Measurements from ENCODE around the gene PDE6A. TPM values are rescaled to one million over a fixed set of nuclear protein-coding genes. Genes with fewer than 3 reads are reported as not detected.

The PDE6A gene
- total RNA-seq, 1 donor from 2014 or later = not detected

DNA sequence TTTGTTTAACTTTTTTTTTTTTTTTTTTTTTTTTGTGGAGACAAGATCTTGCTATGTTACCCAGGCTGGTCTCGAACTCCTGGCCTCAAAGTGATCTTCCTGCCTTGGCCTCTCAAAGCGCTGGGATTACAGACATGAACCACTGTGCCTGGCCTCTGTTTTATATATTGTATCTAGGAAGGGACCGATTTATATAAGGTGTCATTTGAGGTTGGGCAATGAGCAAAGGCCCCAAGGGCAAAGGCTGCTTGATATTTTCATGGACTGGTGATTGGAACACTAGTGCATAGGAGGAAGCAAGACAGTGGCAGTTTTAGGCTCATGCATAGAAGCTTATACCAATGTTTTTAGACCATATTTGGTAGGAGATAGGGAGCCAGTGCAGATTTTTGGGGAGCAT is 19.1 kb upstream of the PDE6A start:
- Histone ChIP-seq H3K4me3 (ENCODE audit: low read length in 3 of 3) (no peak overlapping the region), H3K4me1 (ENCODE audit: control insufficient read depth in 3 of 3, insufficient read depth in 3 of 3, low read length in 3 of 3) (peaks cover 12 to 13% (median 13%) of the 10 kb centered on the region in 3 donors), H3K36me3 (ENCODE audit: control insufficient read depth in 3 of 3, insufficient read depth in 3 of 3, low read length in 3 of 3) (no peaks in the 10 kb centered on the region), H3K9me3 (ENCODE audit: control insufficient read depth in 3 of 3, low read length in 3 of 3) (no peaks in the 10 kb centered on the region), H3K27ac (ENCODE audit: low read depth, low read length) (no peak overlapping the region), H3K9ac (ENCODE audit: low read depth in 1 of 3, low read length in 3 of 3) (no peak overlapping the region), H3K27me3 (ENCODE audit: control insufficient read depth in 3 of 3, insufficient read depth in 3 of 3, low read length in 3 of 3) (no peaks in the 10 kb centered on the region)

DNA sequence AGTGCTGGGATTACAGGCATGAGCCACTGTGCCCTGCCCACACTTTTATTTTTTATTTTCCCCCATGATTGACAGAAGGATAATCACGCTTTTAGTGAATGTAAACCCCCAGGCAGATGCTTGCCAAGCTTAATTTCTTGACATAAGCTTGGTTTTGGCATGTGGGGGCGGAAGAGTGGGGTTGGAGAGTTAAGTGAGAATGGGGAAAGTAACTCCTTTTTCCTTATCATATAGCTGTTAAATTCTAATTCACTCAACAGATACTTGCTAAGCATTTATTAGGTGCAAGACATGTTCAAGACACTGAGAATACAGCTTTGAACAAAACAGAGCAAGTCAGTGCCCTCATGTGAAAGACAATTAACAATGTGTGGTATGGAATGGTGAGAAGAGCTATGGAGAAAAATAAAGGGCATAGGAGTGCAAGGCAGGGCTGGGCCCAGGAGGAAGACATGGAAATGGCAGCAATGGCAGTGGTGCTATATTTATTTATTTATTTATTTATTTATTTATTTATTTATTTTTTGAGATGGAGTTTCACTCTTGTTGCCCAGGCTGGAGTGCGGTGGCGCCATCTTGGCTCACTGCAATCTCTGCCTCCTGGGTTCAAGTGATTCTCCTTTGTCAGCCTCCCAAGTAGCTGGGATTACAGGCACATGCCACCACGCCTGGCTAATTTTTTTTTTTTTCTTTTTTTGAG is 18.2 kb upstream of the PDE6A start:
- H3K4me3 ChIP-seq (ENCODE audit: low read length in 3 of 3) = no peak overlapping the region
- no peak overlapping the region for H3K9ac ChIP-seq (ENCODE audit: low read depth in 1 of 3, low read length in 3 of 3)
- H3K36me3 ChIP-seq (ENCODE audit: control insufficient read depth in 3 of 3, insufficient read depth in 3 of 3, low read length in 3 of 3) = no peaks in the 10 kb centered on the region
- H3K27ac ChIP-seq (ENCODE audit: low read depth, low read length) = no peak overlapping the region
- H3K9me3 ChIP-seq (ENCODE audit: control insufficient read depth in 3 of 3, low read length in 3 of 3) = no peaks in the 10 kb centered on the region
- peaks cover 12 to 13% (median 13%) of the 10 kb centered on the region in 3 donors for H3K4me1 ChIP-seq (ENCODE audit: control insufficient read depth in 3 of 3, insufficient read depth in 3 of 3, low read length in 3 of 3)
- H3K27me3 ChIP-seq (ENCODE audit: control insufficient read depth in 3 of 3, insufficient read depth in 3 of 3, low read length in 3 of 3) = no peaks in the 10 kb centered on the region

DNA sequence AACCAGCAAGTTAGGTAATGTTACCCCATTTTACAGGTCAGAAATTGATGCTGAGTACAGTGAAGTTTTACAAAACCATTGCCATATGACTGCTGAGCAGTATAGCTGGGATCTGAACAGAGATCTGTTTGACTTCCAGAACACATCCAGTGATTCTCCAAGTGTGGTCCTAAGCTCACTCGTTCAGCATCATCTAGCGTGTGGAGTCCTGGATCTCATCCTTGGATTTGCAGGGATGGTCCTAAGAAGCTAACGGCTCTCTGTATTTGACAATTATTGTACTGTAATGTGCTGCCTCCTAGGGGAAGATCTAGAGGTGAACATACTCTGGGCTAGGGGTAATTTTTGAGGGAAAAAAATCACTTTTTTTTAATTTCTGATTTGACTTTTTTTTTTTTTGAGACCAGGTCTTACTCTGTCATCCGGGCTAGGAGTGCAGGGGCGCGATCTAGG is 17.4 kb upstream of the PDE6A start:
- H3K4me3 ChIP-seq (ENCODE audit: low read length in 3 of 3) = no peak overlapping the region
- peaks cover 12 to 13% (median 13%) of the 10 kb centered on the region in 3 donors for H3K4me1 ChIP-seq (ENCODE audit: control insufficient read depth in 3 of 3, insufficient read depth in 3 of 3, low read length in 3 of 3)
- H3K27me3 ChIP-seq (ENCODE audit: control insufficient read depth in 3 of 3, insufficient read depth in 3 of 3, low read length in 3 of 3) = no peaks in the 10 kb centered on the region
- H3K36me3 ChIP-seq (ENCODE audit: control insufficient read depth in 3 of 3, insufficient read depth in 3 of 3, low read length in 3 of 3) = no peaks in the 10 kb centered on the region
- no peak overlapping the region for H3K27ac ChIP-seq (ENCODE audit: low read depth, low read length)
- H3K9ac ChIP-seq (ENCODE audit: low read depth in 1 of 3, low read length in 3 of 3) = no peak overlapping the region
- no peaks in the 10 kb centered on the region for H3K9me3 ChIP-seq (ENCODE audit: control insufficient read depth in 3 of 3, low read length in 3 of 3)

DNA sequence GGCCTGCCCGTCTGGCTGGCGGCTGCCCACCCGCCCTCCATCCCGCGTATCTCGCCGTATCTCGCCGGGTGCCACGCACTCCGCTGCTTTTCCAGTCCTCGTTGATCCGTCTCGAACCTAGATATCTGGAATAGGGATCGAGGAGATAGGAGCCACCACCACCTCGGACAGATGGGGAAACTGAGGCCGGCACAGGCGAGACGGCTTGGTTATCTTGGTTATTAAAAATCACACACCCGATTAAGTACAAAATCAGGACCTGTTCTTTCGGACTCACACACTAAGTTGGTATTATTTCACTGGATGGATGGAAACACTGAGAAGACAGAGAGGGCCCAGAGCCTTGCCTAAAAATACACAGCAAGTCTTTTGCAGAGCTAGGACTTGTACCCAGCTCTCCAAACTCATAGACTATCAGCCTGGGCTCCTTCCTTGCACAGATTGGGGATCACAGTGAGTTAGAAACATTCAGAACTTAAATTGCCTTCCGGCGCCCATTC is 16.6 kb upstream of the PDE6A start:
- no peaks in the 10 kb centered on the region for H3K36me3 ChIP-seq (ENCODE audit: control insufficient read depth in 3 of 3, insufficient read depth in 3 of 3, low read length in 3 of 3)
- H3K4me3 ChIP-seq (ENCODE audit: low read length in 3 of 3) = peak overlapping the region; percentile 75 to 83 (median 76)
- H3K27ac ChIP-seq (ENCODE audit: low read depth, low read length) = peak overlapping the region; percentile 88
- peaks cover 12 to 13% (median 13%) of the 10 kb centered on the region in 3 donors for H3K4me1 ChIP-seq (ENCODE audit: control insufficient read depth in 3 of 3, insufficient read depth in 3 of 3, low read length in 3 of 3)
- H3K9ac ChIP-seq (ENCODE audit: low read depth in 1 of 3, low read length in 3 of 3) = peak overlapping the region; percentile 70 to 84 (median 79)
- no peaks in the 10 kb centered on the region for H3K9me3 ChIP-seq (ENCODE audit: control insufficient read depth in 3 of 3, low read length in 3 of 3)
- no peaks in the 10 kb centered on the region for H3K27me3 ChIP-seq (ENCODE audit: control insufficient read depth in 3 of 3, insufficient read depth in 3 of 3, low read length in 3 of 3)

DNA sequence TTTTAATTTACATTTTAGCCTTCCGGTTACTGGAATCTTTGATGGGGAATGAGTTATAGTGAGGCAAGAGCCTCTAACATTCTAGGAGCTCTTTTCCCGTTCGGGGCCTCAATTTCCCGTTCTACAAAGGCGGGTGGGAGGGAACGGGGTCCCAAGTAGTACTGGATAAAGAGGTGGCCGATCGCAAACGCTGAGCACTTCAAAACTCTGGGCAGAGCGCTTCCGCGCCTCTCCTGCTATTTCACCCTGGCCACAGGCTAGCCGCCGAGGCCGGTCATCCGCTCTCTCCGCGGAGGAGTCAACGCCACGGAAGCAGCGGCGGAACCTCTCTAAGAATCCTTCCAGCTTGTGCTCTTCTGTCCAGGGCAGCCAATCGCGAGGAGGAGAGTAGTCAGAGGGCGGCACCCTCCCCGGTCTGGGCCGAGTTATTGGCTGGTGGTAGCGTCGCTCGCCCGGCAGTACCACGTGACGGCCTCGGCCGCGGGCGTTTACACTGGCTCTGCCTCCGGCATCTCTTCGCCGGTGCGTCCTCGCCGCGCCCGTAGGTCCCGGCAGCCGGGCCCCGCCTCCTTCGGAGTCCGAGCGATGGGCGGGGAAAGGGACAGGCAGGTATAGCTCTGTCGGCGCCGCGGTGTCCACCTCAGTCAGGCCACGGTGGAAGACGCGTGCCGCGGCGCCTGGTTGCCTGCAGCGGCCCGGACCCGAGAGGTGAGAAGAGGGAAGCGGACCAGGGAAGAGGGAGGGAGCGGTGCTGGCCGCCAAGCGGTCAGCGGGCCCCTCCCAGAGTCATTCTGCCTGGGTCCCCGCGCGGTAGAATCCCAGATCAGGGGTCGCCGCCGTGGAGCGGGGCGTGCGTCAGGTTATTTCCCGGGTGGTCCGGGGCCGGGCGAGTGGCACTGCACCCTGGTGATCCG is 15.9 kb upstream of the PDE6A start, which contains the start of gene SLC26A2:
SLC26A2 (plus strand) TSS at position 487 of the 914 bp plus-strand sequence. CDS start 16,895 bp downstream, outside the sequence.
- H3K4me3 ChIP-seq (ENCODE audit: low read length in 3 of 3) = peak within 1 kb of the TSS; percentile 75 to 83 (median 76)
- H3K9me3 ChIP-seq (ENCODE audit: control insufficient read depth in 3 of 3, low read length in 3 of 3) = no peaks in the 10 kb centered on the region
- H3K27ac ChIP-seq (ENCODE audit: low read depth, low read length) = peak within 1 kb of the TSS; percentile 88
- H3K36me3 ChIP-seq (ENCODE audit: control insufficient read depth in 3 of 3, insufficient read depth in 3 of 3, low read length in 3 of 3) = no peaks in the 10 kb centered on the region
- peak within 1 kb of the TSS; percentile 70 to 92 (median 84) for H3K9ac ChIP-seq (ENCODE audit: low read depth in 1 of 3, low read length in 3 of 3)
- H3K27me3 ChIP-seq (ENCODE audit: control insufficient read depth in 3 of 3, insufficient read depth in 3 of 3, low read length in 3 of 3) = no peaks in the 10 kb centered on the region
- peaks cover 12 to 13% (median 13%) of the 10 kb centered on the region in 3 donors for H3K4me1 ChIP-seq (ENCODE audit: control insufficient read depth in 3 of 3, insufficient read depth in 3 of 3, low read length in 3 of 3)

DNA sequence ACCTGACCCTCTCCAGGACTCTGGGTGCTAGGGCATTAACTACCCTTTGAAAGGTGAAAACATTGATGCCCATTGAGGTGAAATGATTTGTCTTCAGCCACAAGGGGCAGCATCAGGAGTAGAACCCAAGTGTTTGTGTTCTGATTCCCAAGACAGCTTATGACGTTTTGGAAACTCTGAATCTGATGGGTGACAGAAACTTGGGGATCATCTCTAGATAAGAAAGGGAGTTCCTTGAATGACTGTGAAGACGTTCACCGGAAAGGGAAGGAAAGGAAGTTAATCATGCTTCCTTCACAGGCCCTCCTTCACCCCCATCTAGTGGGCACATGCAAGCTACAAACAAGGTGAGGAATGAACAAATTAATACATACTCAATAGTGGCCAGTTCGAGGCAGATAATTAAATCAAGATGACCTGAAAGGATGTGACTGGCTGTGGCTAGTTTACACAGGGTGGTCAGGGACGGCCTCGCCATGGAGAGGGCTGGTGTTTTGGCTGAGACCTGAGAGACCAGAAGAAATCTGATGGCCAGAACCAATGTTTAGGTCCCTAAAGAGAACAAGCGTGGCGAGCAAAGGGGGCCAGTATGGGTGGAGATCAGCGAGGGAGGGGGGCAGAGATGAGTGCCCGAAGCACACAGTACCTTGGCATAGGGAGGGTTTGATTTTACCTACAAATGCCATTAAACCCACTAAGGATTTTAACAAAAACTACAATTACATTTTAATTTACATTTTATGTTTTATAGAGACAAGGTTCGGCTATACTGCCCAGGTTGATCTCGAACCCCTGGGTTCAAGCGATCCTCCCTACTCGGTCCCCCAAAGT is 15.0 kb upstream of the PDE6A start:
- peak overlapping the region; percentile 88 for H3K27ac ChIP-seq (ENCODE audit: low read depth, low read length)
- peak overlapping the region; percentile 75 to 83 (median 76) for H3K4me3 ChIP-seq (ENCODE audit: low read length in 3 of 3)
- H3K36me3 ChIP-seq (ENCODE audit: control insufficient read depth in 3 of 3, insufficient read depth in 3 of 3, low read length in 3 of 3) = no peaks in the 10 kb centered on the region
- H3K9ac ChIP-seq (ENCODE audit: low read depth in 1 of 3, low read length in 3 of 3) = peak overlapping the region; percentile 69 to 92 (median 83)
- H3K27me3 ChIP-seq (ENCODE audit: control insufficient read depth in 3 of 3, insufficient read depth in 3 of 3, low read length in 3 of 3) = no peaks in the 10 kb centered on the region
- H3K4me1 ChIP-seq (ENCODE audit: control insufficient read depth in 3 of 3, insufficient read depth in 3 of 3, low read length in 3 of 3) = peaks cover 12 to 13% (median 13%) of the 10 kb centered on the region in 3 donors
- no peaks in the 10 kb centered on the region for H3K9me3 ChIP-seq (ENCODE audit: control insufficient read depth in 3 of 3, low read length in 3 of 3)

DNA sequence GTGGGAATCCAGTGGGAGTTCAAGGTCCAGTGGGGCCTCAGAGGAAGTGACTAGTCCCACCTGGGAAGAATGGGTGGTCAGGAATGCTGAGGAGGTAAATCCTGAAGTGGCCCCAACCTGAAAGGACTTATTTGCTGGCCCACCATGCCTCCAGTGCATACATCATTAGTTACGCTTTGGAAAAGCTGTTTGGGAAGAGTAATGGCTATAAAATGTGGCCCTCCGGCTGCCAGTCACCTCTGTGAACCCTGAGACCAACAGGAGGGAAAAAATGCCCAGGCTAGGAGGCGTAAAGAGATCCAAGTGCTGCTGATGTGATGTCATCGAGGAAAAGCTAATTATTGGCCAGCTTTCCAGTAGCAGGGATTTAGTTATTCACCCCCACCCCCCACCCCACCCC is 13.3 kb upstream of the PDE6A start:
- no peaks in the 10 kb centered on the region for H3K9me3 ChIP-seq (ENCODE audit: control insufficient read depth in 3 of 3, low read length in 3 of 3)
- H3K4me3 ChIP-seq (ENCODE audit: low read length in 3 of 3) = no peak overlapping the region
- no peak overlapping the region for H3K27ac ChIP-seq (ENCODE audit: low read depth, low read length)
- H3K27me3 ChIP-seq (ENCODE audit: control insufficient read depth in 3 of 3, insufficient read depth in 3 of 3, low read length in 3 of 3) = no peaks in the 10 kb centered on the region
- H3K9ac ChIP-seq (ENCODE audit: low read depth in 1 of 3, low read length in 3 of 3) = no peak overlapping the region
- no peaks in the 10 kb centered on the region for H3K36me3 ChIP-seq (ENCODE audit: control insufficient read depth in 3 of 3, insufficient read depth in 3 of 3, low read length in 3 of 3)
- peaks cover 12 to 13% (median 13%) of the 10 kb centered on the region in 3 donors for H3K4me1 ChIP-seq (ENCODE audit: control insufficient read depth in 3 of 3, insufficient read depth in 3 of 3, low read length in 3 of 3)

DNA sequence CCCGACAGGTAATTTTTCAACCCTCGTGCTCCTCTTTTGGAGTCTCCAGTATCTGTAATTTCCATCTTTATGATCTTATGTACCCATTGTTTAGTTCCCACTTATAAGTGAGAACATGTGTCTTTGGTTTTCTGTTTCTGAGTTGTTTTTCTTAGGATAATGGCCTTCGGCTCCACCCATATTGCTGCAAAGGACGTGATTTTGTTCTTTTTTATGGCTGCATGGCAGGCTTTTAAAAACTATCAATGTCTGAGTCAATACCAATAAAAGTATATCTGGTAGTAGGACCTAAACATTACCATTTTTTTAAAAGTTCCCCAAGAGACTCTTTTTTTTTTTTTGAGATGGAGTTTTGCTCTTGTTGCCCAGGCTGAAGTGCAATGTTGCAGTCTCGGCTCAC is 12.1 kb upstream of the PDE6A start:
- no peak overlapping the region for H3K9ac ChIP-seq (ENCODE audit: low read depth in 1 of 3, low read length in 3 of 3)
- H3K4me1 ChIP-seq (ENCODE audit: control insufficient read depth in 3 of 3, insufficient read depth in 3 of 3, low read length in 3 of 3) = peaks cover 12 to 13% (median 13%) of the 10 kb centered on the region in 3 donors
- H3K27me3 ChIP-seq (ENCODE audit: control insufficient read depth in 3 of 3, insufficient read depth in 3 of 3, low read length in 3 of 3) = no peaks in the 10 kb centered on the region
- no peak overlapping the region for H3K27ac ChIP-seq (ENCODE audit: low read depth, low read length)
- H3K4me3 ChIP-seq (ENCODE audit: low read length in 3 of 3) = no peak overlapping the region
- no peaks in the 10 kb centered on the region for H3K9me3 ChIP-seq (ENCODE audit: control insufficient read depth in 3 of 3, low read length in 3 of 3)
- H3K36me3 ChIP-seq (ENCODE audit: control insufficient read depth in 3 of 3, insufficient read depth in 3 of 3, low read length in 3 of 3) = no peaks in the 10 kb centered on the region

DNA sequence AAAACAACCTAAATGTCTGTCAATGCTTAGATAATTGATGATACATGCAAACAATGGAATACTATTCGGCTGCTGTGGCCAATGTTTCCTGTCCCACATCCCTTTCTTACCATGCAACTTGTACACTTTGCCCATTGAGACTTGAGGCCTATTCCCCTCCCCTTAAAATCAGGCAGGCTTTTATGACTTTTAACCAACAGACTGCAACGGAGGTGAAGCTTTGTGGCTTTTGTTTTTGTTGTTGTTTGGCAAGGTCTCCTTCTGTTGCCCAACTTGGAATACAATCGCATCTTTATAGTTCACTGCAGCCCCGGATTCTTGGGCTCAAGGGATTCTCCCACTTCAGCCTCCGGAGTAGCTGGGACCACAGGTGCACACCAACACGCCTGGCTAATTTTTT is 10.2 kb upstream of the PDE6A start:
- H3K27me3 ChIP-seq (ENCODE audit: control insufficient read depth in 3 of 3, insufficient read depth in 3 of 3, low read length in 3 of 3) = no peaks in the 10 kb centered on the region
- H3K9me3 ChIP-seq (ENCODE audit: control insufficient read depth in 3 of 3, low read length in 3 of 3) = no peaks in the 10 kb centered on the region
- H3K27ac ChIP-seq (ENCODE audit: low read depth, low read length) = no peak overlapping the region
- no peak overlapping the region for H3K9ac ChIP-seq (ENCODE audit: low read depth in 1 of 3, low read length in 3 of 3)
- H3K36me3 ChIP-seq (ENCODE audit: control insufficient read depth in 3 of 3, insufficient read depth in 3 of 3, low read length in 3 of 3) = no peaks in the 10 kb centered on the region
- peaks cover 2 to 4% (median 3%) of the 10 kb centered on the region in 3 donors for H3K4me1 ChIP-seq (ENCODE audit: control insufficient read depth in 3 of 3, insufficient read depth in 3 of 3, low read length in 3 of 3)
- H3K4me3 ChIP-seq (ENCODE audit: low read length in 3 of 3) = no peak overlapping the region
